Activated T-helper 1 cell treated with anti-CD3 and anti-CD28 coated beads, Interleukin-2, amount 50 U/mL, for 16 hours (primary cell): ENCODE results near the gene PIRT.

Source experiments
- DNase-seq, 2 donors: peaks; one replicate each; pipeline ENCODE4 v3.0.0-alpha.2; 2020; ENCODE audit warnings: low read depth in 1 of 2, low spot score in 1 of 2

The PIRT gene

DNA sequence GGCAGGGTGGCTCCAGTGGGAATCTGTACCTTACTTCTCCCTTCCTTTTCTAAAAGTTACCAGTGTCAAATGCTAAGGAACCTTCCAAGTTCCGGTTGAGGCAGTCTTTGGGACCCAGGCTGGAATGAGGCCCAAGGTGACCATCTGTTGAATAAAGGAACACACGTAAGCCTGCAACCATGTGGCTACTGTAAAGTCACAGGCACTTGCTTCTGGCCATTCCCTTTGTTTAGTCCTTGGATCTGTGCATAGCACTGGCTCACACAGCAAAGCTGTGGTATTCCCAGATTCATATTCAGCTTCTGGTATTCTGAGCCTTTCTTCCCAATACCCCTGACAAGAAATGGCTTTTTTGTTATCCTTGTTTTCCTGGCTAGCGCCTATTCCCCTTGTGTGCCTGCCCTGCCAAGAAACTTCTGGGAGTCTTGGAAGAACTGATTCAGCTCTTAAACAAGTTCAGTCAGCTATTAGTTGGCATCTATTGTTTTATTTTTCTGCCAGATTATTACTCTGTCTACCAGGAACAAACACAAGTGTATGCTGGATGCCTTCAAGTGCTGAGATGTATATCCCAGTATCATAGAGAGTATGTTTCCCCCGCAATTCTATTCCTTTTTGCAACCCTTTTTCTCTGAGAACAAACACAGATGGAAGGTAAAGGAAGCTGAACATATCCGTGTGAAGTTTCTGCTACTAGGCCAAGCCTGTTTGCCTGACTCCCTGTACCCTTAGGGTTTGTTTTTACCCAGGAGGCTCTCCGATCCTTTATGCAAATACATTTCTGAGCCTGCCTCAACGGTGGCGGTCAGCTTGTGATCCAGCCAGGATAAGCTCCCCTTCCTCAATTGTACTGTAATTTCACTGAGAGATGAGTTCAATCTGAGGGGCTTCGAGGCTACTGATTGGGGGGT lies 47.1 kb downstream of the PIRT start:
- no peak for DNase-seq

DNA sequence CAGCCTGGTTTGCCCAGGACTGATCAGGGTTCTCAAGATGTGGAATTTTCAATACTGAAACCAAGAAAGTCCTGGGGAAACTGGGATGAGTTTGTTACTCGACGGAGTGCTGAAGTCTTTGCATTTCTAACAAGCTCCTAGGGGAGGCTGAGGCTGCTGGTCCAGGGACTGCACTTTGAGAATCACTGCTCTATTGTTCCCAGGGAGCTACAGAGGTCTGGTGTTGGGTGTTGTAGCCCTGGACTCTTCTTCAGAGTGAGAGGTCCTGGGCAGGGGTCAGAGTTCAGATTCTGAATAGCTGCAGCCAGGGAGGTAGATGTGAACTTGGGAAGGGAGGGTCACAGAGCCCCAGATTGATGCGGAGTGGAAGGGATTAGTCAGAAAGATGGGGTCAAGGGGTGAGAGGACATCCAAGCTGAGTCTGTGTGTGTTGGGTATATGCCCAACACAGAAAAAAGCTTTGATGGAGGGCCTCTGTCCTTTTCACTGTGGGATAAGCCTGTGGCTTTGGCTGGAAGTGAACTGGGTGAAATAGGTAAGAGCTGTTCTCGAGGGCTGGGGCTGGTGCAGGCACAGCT lies 48.1 kb downstream of the PIRT start:
- no peak for DNase-seq

DNA sequence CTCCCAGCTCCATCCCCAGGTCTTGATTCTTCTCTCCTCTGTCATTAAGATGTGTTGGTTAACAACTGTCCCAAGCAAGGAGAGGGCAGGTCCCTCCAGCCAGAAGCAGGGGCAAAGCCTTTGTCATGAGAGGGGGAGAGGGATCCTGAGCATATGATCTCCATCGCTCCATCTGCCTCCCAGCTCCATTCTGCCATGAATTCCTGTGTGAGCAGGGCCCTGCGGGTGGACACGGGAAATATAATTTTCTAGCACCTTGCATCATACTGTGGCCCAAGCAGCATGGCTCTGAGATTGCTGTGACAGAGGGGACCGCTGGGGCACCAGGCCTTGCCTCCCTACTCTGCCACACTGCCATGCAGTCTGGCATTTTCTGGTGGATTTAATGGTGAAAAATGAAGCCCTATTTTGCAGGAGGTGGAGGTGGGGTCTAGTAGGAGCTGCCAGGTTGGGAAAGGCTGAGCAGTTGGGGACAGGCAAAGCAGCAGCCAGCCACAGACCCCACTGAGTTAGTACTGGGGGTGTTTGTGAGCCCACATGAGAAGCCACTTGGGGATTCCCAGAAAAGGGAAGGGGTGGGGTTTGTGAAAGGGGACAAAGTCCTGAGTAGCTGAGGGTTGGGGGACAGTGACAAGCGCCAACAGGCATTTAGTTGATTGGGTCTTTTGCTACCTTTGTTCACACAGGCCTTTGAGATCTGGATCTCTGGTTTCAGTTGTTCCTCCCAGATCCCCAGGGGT lies 50.4 kb downstream of the PIRT start:
- no peak for DNase-seq

DNA sequence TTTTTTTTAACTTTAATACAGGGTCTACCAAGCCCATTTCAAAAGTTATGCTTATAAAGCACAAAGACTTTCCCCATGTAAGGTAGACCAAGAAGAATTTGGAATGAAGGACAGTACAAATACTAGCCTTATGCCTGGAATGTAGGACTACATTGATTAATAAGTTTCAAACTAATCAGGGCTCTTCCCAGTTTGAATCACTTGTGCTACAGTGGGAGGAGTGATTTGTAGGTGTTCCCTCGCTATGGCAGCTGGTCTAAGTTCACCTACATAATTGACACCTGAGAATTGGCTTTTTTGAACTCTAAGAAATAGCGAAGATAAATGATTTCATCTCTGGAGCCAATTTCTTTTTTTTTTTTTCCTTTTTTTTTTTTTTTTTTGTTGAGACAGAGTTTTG lies 52.6 kb downstream of the PIRT start:
- no peak for DNase-seq

DNA sequence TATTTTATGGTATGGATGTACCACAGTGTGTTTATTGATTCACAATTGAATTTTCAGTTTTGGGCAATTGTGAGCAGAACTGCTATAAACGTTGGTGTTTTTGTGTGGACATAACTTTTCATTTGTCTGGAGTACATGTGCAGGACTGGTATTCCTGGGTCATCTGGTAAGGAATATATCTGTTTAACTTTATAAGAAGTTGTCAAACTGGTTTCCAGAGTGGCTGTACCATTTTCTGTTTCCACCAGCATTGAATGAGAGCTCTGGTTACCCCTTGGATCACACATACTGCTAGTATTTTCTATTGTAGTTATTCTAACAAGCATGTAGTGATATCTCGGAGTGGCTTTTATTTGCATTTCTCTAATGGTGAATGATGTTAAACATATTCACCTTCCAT lies 58.3 kb downstream of the PIRT start:
- DNase-seq: no peak

DNA sequence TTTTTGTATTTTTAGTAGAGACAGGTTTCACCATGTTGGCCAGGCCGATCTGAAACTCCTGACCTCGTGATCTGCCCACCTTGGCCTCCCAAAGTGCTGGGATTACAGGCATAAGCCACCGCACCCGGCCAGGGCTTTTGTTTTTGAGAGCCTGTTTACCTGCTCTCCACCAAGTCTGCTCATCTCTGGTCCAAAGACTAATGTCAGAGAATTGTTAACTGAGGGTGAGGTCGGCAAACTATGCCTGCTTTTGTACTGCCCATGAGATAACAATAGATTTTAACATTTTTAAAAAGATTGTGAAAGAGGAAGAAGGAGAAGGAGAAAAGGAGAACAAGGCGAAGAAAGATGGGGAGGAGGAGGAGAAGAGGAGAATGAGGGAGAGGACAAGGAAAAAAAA lies 60.0 kb downstream of the PIRT start:
- DNase-seq: no peak

DNA sequence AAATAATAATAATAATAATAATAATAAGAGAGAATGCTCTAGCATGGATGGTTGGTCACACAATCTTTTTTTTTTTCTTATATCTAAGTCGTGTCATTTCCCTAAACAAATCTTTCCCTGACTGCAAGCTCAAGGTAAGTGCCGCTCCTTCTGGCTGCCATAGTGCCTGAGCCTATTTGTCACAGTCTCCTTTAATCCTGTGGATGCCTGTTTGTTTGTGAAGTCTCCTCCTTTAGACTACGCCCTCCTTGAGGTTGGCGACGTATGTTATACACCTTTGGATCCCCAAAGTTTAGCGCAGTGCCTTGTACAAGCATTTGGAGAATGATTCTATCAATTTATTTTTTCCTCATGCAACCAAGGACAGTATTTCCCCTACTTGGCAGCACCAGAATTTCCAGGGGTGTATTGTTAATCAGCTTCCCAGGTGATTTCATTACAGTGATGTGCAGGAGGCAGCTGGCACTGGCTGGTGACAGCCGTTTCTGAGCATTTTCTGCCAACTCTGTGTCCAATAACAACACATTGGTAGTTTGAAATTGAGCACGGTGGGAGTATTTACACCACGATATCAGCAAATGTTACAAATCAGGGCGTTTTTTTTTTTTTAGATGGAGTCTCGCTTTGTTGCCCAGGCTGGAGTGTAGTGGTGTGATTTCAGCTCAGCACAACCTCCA lies 60.6 kb downstream of the PIRT start:
- no peak for DNase-seq

DNA sequence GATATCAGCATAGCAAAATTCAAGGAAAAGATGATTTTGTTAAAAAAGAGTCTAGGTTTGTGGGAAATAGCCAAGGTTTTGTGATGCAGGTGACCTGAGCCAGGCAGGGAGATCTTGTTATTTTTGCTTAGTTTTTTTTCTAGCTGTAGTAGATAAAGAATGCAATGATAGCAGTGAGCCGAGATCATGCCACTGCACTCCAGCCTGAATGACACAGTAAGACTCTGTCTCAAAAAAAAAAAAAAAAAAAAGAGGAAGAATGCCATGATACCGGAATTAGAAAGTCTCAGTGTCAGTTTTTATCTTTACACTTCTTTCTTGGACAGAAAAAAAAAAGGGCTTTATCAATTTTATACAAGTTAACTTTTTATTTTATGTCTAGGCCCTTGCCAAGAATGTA lies 61.5 kb downstream of the PIRT start:
- DNase-seq: no peak

DNA sequence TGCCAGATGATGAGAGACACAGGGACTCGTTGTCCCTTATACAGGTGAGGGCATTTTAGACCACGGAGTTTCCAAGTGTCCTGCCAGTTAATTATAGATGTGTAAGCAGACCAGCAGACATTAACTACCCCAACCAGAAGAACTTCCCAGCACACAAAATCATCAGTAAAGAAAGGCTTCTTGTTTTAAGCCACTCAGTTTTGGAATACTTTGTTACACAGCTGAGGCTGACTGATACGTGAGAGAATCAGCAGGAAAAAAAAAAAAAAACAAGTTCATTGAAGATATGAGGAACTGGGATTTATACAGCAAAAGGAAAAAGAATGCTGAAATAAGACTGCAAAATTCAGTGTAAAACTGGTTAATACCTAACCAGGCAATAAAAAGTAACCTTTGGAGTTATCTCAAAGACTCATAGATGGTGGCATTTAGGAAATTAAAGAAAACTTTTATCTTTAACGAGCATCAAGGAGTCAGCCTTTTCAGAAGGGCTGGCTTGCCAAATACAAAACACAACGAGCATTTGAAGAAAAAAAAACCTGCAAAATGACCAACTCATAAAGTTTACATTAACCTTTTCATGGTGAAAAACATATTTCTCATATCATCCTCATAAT lies 62.0 kb downstream of the PIRT start:
- no peak for DNase-seq

DNA sequence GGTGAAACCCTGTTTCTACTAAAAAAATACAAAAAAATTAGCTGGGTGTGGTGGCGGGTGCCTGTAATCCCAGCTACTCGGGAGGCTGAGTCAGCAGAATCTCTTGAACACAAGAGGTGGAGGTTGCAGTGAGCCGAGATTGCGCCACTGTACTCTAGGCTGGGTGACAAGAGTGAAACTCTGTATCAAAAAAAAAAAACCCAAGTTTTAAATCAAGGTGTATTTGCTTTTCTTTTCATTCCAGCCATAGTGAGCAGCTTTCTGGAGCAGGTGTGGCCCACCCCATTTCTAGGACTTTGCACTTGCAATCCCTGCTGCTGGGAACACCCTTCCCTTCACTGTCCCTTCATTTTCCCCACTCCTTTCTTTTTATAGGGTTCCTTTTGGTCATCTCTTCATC lies 62.8 kb downstream of the PIRT start:
- no peak for DNase-seq

DNA sequence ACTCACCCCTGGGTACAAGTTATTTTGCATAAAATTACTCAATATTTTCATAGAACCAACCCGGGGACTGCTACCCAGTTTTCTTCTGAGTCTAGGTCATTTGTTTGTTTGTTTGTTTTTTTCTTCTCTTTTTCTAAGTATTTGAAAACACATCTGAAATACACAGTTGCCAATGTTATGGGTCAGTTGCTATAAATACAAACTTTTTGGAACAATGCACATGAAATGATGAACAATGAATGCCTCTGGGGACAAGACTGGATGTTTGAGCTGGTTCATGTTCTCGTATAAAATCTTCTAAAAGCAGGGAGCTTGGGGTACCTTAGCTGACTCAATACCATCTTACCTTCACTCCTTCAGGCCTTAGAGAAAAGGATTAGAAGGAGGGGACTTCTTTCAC lies 64.5 kb downstream of the PIRT start:
- no peak for DNase-seq
